PFSK-1 (cell line): ENCODE data around the gene LDB3.

ENCODE experiments used
- FOXP2 ChIP-seq: optimal IDR thresholded peaks from 2 replicates; pipeline ENCODE3; 2011; ENCODE audit warnings: borderline replicate concordance, control low read depth, inconsistent platforms; ENCODE audit not compliant: insufficient read depth; ENCODE audit errors: extremely low read length, extremely low read depth
- POLR2AphosphoS5 ChIP-seq: IDR thresholded peaks from 2 replicates; pipeline ENCODE4 v1.6.1; 2012; ENCODE audit warnings: low read depth, mild to moderate bottlenecking, control low read depth, low read length, moderate library complexity
- SIN3A ChIP-seq: IDR thresholded peaks from 2 replicates; pipeline ENCODE4 v1.6.1; 2012; ENCODE audit warnings: mild to moderate bottlenecking, low read length, moderate library complexity, borderline replicate concordance; ENCODE audit not compliant: insufficient read depth
- TAF1 ChIP-seq: IDR thresholded peaks from 2 replicates; pipeline ENCODE4 v1.6.1; 2012; ENCODE audit warnings: low read length, control low read depth, borderline replicate concordance; ENCODE audit not compliant: insufficient read depth
- TF ChIP-seq, protein P1 (sequence below), 2 experiments: IDR thresholded peaks; 2 replicates each; pipeline versions ENCODE4 v1.6.1 to v1.8.0; 2011 to 2012; ENCODE audit warnings: low read depth in 2 of 2, low read length in 2 of 2, control low read depth in 1 of 2, inconsistent platforms in 1 of 2, mild to moderate bottlenecking in 1 of 2, moderate library complexity in 1 of 2; ENCODE audit not compliant: insufficient read depth in 1 of 2

GRCh38 chr10:86681722-86682386 is 13.5 kb downstream of the LDB3 start:
- no peak for TF ChIP-seq TAF1
- TF ChIP-seq POLR2AphosphoS5 = no peak
- TF ChIP-seq, protein P1, sequence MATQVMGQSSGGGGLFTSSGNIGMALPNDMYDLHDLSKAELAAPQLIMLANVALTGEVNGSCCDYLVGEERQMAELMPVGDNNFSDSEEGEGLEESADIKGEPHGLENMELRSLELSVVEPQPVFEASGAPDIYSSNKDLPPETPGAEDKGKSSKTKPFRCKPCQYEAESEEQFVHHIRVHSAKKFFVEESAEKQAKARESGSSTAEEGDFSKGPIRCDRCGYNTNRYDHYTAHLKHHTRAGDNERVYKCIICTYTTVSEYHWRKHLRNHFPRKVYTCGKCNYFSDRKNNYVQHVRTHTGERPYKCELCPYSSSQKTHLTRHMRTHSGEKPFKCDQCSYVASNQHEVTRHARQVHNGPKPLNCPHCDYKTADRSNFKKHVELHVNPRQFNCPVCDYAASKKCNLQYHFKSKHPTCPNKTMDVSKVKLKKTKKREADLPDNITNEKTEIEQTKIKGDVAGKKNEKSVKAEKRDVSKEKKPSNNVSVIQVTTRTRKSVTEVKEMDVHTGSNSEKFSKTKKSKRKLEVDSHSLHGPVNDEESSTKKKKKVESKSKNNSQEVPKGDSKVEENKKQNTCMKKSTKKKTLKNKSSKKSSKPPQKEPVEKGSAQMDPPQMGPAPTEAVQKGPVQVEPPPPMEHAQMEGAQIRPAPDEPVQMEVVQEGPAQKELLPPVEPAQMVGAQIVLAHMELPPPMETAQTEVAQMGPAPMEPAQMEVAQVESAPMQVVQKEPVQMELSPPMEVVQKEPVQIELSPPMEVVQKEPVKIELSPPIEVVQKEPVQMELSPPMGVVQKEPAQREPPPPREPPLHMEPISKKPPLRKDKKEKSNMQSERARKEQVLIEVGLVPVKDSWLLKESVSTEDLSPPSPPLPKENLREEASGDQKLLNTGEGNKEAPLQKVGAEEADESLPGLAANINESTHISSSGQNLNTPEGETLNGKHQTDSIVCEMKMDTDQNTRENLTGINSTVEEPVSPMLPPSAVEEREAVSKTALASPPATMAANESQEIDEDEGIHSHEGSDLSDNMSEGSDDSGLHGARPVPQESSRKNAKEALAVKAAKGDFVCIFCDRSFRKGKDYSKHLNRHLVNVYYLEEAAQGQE (IDR thresholded peaks at IDR 0.05; ENCODE audit: insufficient read depth in 1 of 2, low read depth in 2 of 2, low read length in 2 of 2) = no peak
- TF ChIP-seq SIN3A = no peak
- TF ChIP-seq FOXP2 = no peak
